Ishikawa (cell line): ENCODE data around the gene RFX6.

Experiments
- CEBPB ChIP-seq: IDR thresholded peaks from 2 replicates; pipeline ENCODE4 v1.6.1; 2012
- CREB1 ChIP-seq: IDR thresholded peaks from 2 replicates; pipeline ENCODE4 v1.6.1; 2012; ENCODE audit warnings: low read depth
- EGR1 ChIP-seq: IDR thresholded peaks from 2 replicates; pipeline ENCODE4 v1.6.1; 2012
- EP300 ChIP-seq: IDR thresholded peaks from 2 replicates; pipeline ENCODE4 v1.6.1; 2012; ENCODE audit warnings: borderline replicate concordance
- FOXM1 ChIP-seq: IDR thresholded peaks from 2 replicates; pipeline ENCODE4 v1.6.1; 2012; ENCODE audit warnings: low read depth, borderline replicate concordance
- NFIC ChIP-seq: IDR thresholded peaks from 2 replicates; pipeline ENCODE4 v1.6.1; 2012
- RAD21 ChIP-seq: IDR thresholded peaks from 2 replicates; pipeline ENCODE4 v1.6.1; 2012; ENCODE audit warnings: low read depth
- TAF1 ChIP-seq: IDR thresholded peaks from 2 replicates; pipeline ENCODE4 v1.6.1; 2012; ENCODE audit warnings: low read depth, mild to moderate bottlenecking
- TCF12 ChIP-seq: IDR thresholded peaks from 2 replicates; pipeline ENCODE4 v1.6.1; 2012; ENCODE audit warnings: low read depth
- TEAD4 ChIP-seq: IDR thresholded peaks from 2 replicates; pipeline ENCODE4 v1.6.1; 2012
- USF1 ChIP-seq: IDR thresholded peaks from 2 replicates; pipeline ENCODE4 v1.6.1; 2012
- YY1 ChIP-seq: IDR thresholded peaks from 2 replicates; pipeline ENCODE4 v1.6.1; 2012; ENCODE audit warnings: low read depth
- ZBTB7A ChIP-seq: IDR thresholded peaks from 2 replicates; pipeline ENCODE4 v1.6.1; 2012; ENCODE audit warnings: low read depth
- TF ChIP-seq, protein P1 (sequence below): IDR thresholded peaks from 2 replicates; pipeline ENCODE4 v1.6.1; 2012
- TF ChIP-seq, protein P2 (sequence below): IDR thresholded peaks from 2 replicates; pipeline ENCODE4 v1.6.1; 2012; ENCODE audit warnings: low read depth, mild to moderate bottlenecking

The RFX6 gene

DNA sequence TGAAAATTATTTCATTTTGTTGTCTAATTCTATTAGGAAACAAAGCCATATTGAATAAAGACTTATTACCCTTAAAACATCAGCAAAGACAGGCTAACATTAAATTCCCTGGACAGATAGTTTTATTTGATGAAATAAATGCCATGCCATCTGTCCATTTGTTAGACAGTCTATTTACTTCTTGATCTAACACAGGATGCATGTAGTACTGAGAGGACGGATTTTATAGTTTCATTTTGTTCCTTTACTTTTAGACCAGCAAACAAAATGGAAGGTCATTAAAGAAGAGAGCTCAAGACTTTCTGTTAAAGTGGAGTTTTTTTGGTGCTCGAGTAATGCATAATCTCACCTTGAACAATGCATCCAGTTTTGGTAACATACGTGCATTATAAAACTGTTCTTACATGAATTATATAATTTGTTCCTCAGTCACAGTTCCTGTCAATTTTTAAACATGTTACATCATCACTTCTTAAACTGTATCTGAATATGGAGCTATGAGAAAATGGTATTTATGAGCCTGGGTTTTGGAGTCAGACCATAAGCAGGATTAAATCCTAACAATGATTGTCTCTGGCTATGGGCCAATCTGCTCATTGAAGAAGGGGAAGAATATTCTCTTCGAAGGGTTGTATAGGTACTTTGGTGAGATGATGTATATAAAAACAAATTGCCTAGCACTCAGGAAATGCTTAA lies 46.0 kb downstream of the RFX6 start:
- TF ChIP-seq TAF1 (no peak), CEBPB (no peak), FOXM1 (no peak), YY1 (no peak), TEAD4 (no peak), USF1 (no peak), EP300 (no peak)
- TF ChIP-seq, protein P1, sequence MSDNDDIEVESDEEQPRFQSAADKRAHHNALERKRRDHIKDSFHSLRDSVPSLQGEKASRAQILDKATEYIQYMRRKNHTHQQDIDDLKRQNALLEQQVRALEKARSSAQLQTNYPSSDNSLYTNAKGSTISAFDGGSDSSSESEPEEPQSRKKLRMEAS, result no peak

DNA sequence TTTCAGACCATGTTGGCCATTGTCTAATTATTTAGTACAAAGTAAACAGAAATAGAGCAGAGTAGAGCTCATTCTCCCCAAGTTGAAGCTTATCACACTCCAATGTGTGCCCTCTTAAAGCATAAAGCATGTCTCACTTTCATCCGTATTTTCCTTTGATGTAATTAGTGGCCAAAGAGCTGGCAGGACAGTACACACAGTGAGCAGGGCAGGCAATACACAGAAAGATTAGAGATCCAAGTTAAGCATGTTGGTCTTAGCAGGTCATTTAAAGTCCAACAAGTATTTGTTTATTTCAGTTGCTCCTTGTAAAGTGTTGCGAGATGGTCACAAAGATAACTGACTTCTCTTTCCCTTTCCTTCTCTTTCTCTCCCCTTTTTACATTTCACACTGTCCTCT lies 47.2 kb downstream of the RFX6 start:
- TF ChIP-seq CEBPB, result no peak
- no peak for TF ChIP-seq EP300
- TF ChIP-seq TCF12, result no peak
- no peak for TF ChIP-seq CREB1
- no peak for TF ChIP-seq ZBTB7A
- no peak for TF ChIP-seq YY1
- TF ChIP-seq RAD21, result no peak
- TF ChIP-seq EGR1, result no peak
- no peak for TF ChIP-seq TAF1
- TF ChIP-seq NFIC, result no peak

DNA sequence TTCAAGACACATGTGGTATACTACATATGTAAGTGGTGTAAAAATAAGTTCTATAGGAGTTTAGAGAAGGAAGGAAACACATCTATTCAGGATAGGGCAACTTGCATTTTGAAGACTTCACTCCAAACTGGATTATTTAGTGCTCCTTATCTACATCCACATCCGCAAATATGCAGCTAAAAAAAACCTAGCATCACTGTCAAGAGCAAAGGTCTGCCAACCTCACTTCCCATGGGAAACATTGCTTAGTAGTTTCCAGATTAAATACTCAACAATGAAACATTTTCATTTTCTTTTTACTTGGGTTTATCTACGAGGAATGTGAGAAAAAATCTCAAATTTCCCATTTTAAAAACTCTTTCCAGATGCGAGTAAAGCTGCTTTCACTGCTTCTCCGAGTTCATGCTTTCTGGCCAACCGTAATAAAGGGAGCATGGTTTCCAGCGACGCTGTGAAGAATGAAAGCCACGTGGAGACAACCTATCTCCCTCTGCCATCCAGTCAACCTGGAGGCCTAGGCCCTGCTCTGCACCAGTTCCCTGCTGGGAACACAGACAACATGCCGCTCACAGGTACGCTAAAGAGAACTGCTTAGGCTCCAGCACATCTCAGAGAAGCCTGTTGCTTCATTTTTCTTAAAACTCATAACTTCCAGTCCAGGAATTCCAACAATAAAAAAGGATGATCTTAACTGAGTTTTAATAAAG lies 48.2 kb downstream of the RFX6 start:
- no peak for TF ChIP-seq CEBPB
- no peak for TF ChIP-seq EGR1
- no peak for TF ChIP-seq EP300

GRCh38 chr6:116928677-116929076 lies 51.6 kb downstream of the RFX6 start:
- TF ChIP-seq, protein P2, sequence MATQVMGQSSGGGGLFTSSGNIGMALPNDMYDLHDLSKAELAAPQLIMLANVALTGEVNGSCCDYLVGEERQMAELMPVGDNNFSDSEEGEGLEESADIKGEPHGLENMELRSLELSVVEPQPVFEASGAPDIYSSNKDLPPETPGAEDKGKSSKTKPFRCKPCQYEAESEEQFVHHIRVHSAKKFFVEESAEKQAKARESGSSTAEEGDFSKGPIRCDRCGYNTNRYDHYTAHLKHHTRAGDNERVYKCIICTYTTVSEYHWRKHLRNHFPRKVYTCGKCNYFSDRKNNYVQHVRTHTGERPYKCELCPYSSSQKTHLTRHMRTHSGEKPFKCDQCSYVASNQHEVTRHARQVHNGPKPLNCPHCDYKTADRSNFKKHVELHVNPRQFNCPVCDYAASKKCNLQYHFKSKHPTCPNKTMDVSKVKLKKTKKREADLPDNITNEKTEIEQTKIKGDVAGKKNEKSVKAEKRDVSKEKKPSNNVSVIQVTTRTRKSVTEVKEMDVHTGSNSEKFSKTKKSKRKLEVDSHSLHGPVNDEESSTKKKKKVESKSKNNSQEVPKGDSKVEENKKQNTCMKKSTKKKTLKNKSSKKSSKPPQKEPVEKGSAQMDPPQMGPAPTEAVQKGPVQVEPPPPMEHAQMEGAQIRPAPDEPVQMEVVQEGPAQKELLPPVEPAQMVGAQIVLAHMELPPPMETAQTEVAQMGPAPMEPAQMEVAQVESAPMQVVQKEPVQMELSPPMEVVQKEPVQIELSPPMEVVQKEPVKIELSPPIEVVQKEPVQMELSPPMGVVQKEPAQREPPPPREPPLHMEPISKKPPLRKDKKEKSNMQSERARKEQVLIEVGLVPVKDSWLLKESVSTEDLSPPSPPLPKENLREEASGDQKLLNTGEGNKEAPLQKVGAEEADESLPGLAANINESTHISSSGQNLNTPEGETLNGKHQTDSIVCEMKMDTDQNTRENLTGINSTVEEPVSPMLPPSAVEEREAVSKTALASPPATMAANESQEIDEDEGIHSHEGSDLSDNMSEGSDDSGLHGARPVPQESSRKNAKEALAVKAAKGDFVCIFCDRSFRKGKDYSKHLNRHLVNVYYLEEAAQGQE, result no peak
- no peak for TF ChIP-seq TEAD4
- TF ChIP-seq TCF12, result no peak
- no peak for TF ChIP-seq RAD21
- TF ChIP-seq CEBPB, result no peak
- TF ChIP-seq EGR1, result no peak
- no peak for TF ChIP-seq CREB1
- TF ChIP-seq NFIC, result no peak
- no peak for TF ChIP-seq ZBTB7A
- no peak for TF ChIP-seq FOXM1

DNA sequence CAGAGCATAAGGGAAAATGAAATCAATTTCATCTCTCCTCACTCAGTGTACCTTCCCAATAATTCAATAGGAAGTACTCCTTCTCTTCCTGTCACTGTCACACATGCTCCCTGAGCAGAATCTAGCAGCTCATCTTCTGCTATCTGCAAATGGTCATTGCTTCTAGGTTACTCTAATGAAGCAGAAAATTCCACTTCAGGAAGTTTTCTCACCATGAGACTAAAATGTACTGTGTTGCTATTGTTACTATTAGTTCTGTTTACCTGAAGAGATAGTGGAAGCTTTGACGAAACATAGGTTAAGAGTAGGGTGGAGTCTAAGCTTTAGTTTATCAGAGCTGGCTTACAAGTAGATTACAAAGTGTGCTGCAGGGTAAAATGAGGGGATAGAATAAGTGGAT lies 52.8 kb downstream of the RFX6 start:
- TF ChIP-seq CEBPB, result no peak
- no peak for TF ChIP-seq EGR1
- TF ChIP-seq YY1, result no peak

GRCh38 chr6:116931456-116931855 lies 54.4 kb downstream of the RFX6 start:
- TF ChIP-seq CREB1 (no peak), TEAD4 (no peak), NFIC (no peak), RAD21 (no peak), USF1 (no peak), CEBPB (no peak), TAF1 (no peak), TCF12 (no peak), ZBTB7A (no peak), EP300 (no peak), YY1 (no peak), FOXM1 (no peak), EGR1 (no peak)
- TF ChIP-seq, protein P2, result no peak
- TF ChIP-seq, protein P1, result no peak
